Activated CD4-positive, alpha-beta T cell treated with anti-CD3 and anti-CD28 coated beads for 24 hours (primary cell): ENCODE measurements around the gene DGKD.

ENCODE experiments used
- DNase-seq, 2 donors: peaks; one replicate each; pipeline ENCODE4 v3.0.0-alpha.2; 2020; ENCODE audit warnings: low read depth in 2 of 2

The DGKD gene

DNA sequence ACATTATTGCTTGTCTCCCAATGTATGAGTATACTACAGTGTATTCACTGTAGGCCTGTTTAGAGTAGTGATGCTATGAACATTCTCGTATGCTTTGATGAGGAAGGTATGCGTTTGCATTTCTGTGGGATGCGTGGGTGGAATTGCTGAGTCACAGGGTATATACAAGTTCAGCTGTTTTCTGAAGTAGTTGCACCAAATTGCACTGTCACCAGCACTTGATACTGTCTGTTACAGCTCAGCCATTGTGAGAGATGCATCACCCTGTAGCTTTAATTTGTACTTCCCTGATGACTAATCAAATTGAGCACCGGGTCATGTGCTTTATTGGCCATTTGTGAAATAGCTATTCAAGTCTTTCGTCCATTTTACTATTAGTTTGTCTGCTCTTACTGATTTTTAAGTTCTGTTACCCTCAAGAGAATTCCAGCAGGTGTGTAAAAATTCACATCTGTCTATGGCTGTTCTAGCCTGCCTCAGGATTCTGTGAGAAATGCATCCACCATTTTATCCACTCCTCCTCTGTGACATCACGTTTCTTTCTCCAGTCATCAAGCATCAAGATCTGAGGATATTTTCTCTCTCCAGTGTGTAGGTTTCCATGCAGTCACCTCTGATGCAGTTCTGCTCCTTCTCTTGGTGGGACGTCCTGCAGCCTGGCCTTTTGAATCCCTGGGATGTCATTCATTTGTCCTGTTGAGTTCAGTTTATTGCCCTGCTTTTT, 72.5 kb downstream of the DGKD start:
- DNase-seq, result peak; percentile 56 to 61

- DNase-seq, result no peak
Observed at GRCh38 chr2:233428008-233428407, 73.7 kb downstream of the DGKD start.

DNA sequence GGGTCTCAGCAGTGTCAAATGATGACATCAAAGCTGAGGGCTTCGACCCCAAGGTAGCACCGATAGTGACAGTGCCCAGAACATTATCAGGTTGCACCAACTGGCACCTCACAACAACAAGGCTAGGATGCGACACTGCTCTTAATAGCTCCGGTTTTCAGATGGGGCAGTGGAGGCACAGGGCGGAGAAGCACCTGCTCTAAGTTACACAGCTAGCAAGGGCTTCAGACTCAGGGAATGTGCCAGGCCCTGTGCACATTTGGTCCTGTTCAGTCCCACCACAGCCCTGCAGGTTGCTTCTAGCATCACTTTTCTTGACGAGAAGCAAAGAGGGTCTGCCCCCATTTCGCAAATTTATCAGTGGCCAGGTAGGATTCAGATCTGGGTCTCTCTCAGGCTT, 74.1 kb downstream of the DGKD start:
- no peak for DNase-seq

DNA sequence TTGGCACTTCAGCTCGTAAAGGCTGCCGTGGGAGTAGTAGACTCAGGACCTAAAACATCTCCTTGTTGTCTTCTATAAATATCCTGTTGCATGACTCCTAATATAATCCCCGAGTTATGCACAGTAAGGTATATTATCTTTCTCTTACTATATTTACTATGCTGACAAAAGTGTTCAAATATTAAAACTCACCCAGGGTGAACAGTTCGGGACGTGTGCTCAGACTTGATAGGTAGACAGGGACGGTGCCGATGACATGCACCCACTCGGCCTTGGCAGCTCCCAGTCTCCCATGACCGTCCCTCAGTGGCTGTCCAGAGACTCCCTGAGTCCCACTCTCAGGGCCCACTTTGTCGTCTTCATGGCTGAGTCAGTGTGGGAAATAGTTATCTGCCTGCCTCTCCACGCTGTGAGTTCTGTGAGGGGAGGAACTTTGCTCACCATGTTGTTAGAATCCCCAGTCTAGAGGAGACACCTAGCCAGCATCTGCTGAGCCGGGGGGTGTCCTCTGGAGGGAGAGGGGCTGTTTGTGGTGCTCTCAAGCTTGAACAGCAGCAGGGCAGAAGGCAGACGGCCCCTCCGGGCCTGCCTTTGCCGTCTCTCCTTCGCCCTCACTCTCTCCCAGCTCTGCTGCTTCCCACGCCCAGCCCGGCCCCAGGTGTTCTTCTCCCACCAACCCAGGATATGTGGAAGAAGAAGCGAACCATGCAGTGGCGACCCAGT, 75.0 kb downstream of the DGKD start:
- DNase-seq, result no peak

DNA sequence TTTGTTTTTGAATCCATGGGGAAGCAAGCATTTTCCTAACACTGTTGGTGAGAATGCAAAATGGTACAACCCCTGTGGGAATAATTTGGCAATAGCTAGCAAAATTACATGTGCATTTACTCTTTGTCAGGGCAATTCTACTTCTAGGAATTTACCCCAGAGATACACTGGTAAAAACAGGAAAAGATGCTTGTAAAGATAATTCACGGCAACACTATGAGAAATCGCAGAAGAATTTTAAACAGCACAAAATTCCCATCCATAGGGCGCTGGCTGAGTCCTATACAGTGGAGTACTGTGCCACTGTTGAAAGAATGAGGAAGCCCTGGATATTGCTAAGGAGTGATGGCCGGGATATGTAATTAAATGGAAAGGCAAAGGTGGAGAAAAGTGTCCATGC, 75.8 kb downstream of the DGKD start:
- no peak for DNase-seq

GRCh38 chr2:233430651-233431050, 76.4 kb downstream of the DGKD start:
- DNase-seq, result no peak

DNA sequence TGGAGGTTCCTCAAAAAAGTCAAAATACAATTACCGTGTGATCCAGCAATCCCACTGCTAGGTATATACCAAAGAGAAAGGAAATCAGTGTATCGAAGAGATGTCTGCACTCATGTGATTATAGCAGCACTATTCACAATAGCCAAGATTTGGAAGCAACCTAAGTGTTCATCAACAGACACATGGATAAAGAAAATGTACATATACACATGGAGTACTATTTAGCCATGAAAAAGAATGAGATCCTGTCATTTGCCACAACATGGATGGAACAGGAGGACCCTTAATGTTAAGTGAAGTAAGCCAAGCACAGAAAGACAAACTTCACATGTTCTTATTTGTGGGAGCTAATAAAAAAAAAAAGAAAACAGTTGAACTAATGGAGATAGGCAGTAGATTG, 78.7 kb downstream of the DGKD start:
- DNase-seq, result no peak

- DNase-seq, result no peak
Observed at GRCh38 chr2:233433794-233434193, 79.5 kb downstream of the DGKD start.

- DNase-seq, result no peak
Observed at GRCh38 chr2:233434666-233435330, 80.5 kb downstream of the DGKD start.

GRCh38 chr2:233435436-233436190, 81.3 kb downstream of the DGKD start:
- DNase-seq, result no peak

DNA sequence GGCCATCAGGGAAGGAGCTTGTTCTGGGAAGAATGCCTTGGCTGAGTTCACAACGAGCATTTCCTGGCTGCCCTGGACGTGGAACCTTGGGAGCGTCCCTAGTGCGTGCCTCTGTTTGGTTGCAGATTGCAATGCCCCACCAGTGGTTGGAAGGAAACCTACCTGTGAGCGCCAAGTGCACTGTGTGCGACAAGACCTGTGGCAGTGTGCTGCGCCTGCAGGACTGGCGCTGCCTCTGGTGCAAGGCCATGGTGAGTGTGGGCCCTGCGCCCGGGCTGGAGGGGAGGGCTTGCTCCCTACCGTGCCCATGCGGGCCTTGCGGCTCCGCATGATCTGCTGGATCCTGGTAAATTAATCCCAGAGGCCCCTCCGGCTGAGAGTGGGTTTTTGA, 81.9 kb downstream of the DGKD start:
- no peak for DNase-seq

GRCh38 chr2:233436691-233437438, 82.6 kb downstream of the DGKD start:
- no peak for DNase-seq

DNA sequence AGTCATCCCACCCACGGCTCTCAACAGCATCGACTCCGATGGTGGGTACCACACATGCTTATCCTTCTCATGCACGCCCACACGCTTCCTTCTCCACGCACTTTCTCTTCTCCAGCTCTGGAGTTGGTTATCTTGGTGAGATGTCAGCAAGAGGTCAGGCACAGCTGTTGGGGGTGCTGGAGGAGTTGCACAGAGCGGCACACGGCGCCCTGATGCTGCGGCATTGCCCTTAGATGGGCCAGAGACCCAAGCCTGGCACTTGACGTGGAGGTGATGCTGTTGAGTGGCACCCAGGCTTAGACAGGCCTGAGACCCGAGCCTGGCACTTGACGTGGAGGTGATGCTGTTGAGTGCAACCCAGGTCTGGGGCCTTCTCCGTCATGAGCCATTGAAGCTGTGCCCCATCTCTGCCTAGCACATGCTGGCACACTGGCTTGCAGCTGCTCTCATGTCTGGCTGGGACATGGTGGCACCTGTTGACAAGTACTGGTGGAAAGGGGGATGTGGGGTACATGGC, 83.2 kb downstream of the DGKD start:
- DNase-seq, result no peak

- no peak for DNase-seq
Observed at GRCh38 chr2:233438573-233439147, 84.4 kb downstream of the DGKD start.

DNA sequence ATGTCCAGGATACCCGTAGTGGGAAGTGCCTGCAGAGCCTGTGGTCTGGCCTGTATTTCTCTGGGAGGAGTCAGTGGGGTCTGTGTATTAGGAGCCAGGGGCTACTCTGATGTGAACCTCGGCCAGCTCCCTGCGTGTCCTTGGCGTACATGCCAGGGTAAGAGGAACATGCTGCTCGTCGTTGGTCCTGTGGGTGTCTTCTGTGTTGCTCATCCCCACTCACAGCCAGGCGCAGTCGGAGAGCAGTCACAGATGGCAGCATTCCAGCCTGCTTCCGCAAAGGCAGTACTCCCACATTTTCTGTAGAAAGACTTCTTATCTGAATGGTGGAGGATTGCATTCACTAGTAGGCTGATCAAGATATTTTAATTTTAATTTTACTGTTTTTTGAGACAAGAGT, 84.9 kb downstream of the DGKD start:
- DNase-seq, result no peak

DNA sequence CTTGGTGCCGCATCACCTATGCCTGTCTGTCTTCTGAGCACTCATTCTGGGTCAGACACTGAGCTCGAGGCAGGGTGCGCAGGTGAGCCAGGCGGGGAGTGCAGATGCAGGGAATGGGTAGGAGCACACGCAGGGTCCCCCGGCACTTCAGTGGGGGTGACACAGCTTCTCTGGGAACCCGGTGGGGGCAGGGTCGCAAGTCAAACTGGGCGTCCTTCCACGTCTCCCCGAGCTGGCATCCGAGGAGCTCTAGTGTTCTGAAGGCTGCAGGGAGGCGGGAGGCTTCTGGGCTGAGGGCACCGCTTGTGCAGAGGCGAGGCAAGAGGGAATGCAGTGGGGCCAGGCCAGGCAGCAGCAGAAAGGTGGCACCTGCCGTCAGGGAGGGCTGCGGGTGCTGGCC, 86.0 kb downstream of the DGKD start:
- DNase-seq, result no peak

DNA sequence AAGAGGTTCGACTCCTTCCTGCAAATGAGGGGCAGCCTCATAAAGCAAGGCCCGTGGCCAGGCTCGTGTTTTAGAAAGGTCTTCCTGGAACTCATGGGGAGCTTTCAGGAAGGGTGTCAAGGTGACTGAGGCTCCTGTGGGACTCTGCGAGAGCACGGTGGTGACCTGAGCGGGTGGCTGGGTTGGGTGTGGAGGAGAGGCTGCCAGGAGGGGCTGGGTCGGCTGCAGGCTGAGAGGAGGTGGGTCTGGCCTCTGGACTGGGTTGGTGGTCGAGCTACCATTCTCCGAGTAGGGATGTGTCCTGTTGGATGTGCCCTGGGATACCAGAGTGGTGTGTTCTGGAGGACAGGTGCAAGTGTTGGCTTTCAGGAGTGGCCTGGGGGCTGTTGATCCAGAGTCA, 86.4 kb downstream of the DGKD start:
- DNase-seq, result no peak

DNA sequence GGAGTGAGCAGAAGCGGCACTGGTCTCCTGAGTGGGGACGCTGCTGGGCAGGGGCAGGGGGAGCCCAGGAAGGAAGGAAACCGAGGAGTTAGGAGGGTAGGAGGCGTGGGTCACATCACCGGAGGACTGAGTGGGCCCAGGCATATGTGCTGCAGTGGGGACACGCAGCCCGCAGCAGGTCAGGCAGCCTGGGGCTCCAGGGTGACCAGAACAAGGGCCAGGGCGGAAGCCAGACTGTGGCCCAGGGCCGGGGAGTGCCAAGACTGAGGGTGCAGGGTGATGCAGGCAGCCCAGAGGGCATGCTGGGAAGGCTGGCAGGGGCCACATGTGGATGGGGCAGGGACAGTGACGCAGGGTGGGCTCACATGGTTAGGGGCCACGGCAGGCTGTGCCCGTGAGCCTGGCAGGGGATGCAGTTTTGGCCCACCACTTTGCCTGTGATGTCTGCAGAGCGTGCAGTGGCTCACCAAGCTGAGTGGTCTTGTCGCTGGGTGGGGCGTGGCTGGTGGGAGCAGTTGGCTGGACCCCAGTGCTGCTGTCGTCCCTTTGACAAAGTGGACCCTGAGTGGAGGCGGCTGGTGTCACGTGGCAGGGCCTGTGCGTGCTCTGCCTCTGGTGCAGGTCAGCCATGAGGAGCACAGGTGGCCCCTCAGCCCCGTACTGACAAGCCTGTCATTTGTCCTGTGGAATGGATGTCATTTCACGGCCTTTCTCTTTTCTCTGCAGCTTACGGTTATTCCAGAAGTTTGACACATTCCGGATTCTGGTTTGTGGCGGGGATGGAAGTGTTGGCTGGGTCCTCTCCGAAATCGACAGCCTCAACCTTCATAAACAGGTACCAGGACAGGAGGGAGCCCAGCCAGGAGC, 87.1 kb downstream of the DGKD start:
- DNase-seq, result no peak

GRCh38 chr2:233442028-233442310, 87.7 kb downstream of the DGKD start:
- DNase-seq, result no peak

DNA sequence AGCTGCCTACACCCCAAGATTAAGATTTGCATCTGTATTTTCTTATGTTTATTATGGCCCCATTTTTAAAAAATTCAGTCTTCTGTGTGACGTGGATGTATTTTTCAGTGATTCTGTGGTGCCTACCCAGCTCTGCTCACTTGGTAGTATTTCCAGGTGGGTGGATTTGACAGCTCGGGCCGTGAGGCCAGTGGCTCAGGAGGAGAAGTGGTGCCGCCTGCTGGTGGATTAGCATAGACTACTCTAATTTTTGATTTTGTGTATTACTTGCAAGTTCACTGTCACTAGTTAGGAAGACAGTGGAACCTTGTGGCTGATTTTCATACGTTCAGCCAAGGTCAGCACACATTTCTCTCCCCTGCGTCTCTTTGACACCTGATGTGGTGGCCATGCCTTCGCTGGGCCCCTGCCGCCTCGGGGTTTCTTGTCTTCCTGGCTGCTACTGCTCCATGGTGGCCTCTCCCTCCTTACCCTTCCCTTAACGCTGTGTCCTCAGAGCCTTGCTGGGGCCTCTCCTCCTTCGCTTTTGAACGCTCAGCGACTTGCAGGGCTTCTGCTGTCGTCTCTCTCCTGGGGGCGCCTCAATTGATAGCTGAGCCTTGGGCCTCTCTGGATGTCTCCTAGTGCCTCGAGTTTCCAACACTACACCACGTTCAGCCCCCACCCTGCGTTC, 89.4 kb downstream of the DGKD start:
- peak; percentile 74 to 76 for DNase-seq
